Fibroblast of peridontal ligament (primary cell): ENCODE data around the gene YIF1A.
A peak's percentile ranks its signal among the peaks of the same experiment; 100 is the strongest.
"Not testable (repeated sequence)": the region's sequence is repeated elsewhere in the genome, so short reads cannot be mapped to it uniquely, and the experiment has no call there.

Source experiments
- DNase-seq: peaks from one replicate; pipeline ENCODE4 v3.0.0-alpha.2; 2010; ENCODE audit errors: extremely low read depth

The YIF1A gene

DNA sequence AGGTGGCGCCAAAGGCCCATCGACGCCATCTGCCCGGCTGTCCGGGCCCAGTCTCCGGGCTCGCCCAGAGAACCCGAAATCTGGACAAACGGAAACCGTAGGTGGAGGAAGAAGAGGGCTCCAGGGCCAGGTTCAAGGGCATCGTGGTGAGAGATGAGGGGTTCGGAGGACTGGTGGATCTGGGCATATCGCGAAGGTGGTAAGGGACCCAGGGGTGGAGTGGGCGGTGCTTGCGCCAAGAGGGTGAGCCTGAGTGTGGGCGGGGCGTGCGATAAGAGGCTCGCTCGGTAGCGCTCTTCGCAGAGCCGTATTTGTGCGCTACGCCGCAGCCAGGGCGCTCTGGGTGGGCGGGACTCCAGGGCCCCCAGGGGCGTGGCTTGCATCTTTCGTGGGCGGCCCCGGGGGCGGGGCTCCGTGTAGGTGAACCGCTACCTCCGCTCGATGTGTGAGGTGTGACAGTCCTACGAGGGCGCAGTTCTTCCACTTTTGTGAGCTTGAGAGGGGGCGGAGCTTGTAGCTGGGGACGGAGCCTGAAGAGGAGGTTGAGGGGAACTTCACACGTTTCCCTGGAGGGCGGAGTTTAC, 23.1 kb upstream of the YIF1A start:
- DNase-seq, result peak; percentile 87

DNA sequence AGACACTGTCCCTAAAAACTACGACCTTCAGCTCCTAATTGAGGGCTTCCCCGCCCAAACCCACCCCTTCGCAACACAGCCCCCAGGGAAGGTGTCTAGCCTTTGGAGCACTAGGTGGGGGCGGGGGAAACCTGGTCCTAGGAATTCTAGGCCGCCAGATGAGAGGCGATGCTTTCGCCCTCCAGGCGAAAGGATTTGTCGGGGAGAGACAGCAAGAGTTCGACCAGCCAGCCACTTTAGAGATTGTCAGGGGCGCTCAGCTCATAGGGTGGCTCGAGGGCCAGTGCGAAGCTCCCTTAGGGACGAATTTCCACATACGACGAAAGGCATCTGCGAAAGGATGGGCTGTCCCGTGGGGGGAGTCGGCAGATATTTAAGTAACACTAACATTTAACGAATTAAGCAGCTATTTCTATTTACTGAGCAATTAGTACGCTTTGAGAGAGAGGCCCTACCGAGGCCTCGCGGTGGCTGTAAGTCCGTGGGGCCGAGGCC, 22.6 kb upstream of the YIF1A start:
- DNase-seq, result no peak

- not testable (repeated sequence) for DNase-seq
Observed at GRCh38 chr11:66310803-66311440, 22.0 kb upstream of the YIF1A start.

GRCh38 chr11:66310324-66310723, 21.4 kb upstream of the YIF1A start:
- DNase-seq, result no peak

- DNase-seq, result no peak
Observed at GRCh38 chr11:66309475-66309874, 20.5 kb upstream of the YIF1A start.

DNA sequence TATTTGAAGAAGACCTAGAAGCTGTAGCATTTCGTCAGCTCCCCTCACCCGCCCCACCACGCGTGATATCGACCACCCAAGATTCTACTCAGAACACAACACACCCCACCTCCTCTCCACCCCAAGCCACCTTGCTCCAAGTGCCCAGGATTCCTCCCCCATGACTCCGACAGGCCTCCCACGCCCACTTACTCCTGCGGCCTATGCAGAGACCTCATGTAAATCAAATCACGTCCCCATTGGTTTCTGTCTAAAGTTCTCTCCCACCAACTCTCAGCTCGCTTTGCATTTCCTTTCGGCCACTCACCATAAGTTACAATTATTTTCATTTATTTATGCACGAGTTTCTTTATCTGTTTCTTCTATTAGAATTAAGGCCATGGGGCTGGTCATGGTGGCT, 13.7 kb upstream of the YIF1A start:
- no peak for DNase-seq

DNA sequence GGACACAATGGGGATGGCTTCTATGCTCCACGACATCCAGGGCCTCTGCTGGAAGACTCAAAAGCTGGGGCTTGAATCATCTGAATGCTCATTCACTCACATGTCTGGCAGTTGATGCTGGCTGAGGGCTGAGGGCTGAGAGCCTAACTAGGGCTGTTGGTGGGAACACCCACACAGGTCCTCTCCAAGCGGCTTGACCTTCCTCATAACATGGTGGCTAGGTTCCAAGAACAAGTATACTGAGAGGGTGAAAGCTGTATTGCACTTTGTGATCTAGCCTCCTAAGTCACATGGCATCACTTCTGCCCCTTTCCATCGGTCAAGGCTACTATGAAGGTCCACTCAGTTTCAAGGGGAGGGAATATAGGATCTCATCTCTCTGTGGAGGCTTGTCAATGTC, 10.2 kb upstream of the YIF1A start:
- no peak for DNase-seq

DNA sequence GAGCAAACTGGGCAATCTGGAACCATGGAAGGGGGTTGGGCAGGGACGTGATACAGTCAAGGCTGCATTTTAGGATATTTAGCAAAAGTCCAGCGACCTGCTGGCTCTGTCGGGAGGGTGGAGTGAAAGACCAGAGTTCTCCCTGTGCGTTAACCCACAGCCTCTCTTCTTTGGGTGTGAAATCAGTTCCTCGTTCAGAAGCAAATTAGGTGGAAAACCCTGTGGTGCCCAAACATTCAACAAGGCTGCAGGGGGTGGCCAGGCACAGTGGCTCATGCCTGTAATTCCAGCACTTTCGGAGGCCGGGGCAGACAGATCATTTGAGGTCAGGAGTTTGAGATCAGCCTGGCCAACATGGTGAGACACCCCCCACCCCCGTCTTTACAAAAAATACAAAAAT, 8.7 kb upstream of the YIF1A start:
- DNase-seq, result no peak

DNA sequence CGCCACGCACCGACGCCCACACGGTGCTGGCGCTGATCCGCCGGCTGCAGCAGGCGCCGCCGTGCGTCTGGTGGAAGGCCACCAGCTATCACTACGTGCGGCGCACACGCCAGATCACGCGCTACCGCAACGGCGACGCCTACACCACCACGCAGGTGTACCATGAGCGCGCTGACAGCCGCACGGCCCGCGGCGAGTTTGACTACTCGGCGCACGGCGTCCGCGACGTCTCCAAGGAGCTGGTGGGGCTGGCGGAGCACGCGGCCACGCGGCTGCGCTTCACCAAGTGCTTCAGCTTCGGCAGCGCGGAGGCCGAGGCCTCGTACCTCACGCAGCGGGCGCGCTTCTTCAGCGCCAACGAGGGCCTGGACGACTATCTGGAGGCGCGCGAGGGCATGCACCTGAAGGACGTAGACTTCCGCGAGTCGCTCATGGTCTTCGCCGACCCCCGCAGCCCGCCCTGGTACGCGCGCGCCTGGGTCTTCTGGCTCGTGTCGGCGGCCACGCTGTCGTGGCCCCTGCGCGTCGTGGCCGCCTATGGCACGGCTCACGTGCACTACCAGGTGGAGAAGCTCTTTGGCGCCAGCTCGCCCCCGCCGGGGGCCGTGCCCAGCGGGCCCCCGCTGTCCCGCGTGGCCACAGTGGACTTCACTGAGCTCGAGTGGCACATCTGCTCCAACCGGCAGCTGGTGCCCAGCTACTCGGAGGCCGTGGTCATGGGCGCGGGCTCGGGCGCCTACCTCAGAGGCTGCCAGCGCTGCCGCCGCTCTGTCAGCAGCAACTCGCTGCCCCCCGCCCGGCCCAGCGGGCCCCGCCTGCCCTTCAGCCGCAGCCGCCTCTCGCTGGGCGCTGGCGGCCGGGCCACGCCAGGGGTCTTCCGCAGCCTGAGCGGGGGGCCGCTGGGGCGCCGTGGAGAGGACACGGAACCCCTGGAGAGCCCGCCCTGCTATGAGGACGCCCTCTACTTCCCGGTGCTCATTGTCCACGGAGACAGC, 6.0 kb upstream of the YIF1A start:
- DNase-seq, result no peak

GRCh38 chr11:66293777-66294625, 5.1 kb upstream of the YIF1A start:
- no peak for DNase-seq

DNA sequence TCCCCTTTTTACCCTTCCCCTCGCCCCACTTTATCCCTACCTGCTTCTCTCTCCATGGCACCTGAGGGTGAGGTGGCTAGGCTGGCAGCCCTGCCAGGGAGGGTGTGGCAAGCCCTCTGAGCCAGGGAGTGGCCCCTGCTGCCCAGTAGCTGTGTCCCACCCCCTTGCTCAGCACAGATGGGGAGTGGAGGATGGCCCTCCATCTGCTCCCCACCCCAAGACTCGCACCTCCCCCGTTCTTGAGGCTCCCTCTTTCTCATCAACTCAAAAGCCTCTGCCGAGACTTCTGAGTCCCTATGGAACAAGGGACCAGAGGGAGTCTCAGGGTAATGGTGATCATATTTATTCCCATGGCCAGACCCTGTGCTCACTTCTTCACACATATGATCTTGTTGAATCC, 4.4 kb upstream of the YIF1A start:
- DNase-seq, result no peak

- no peak for DNase-seq
Observed at GRCh38 chr11:66292543-66293332, 3.8 kb upstream of the YIF1A start.

DNA sequence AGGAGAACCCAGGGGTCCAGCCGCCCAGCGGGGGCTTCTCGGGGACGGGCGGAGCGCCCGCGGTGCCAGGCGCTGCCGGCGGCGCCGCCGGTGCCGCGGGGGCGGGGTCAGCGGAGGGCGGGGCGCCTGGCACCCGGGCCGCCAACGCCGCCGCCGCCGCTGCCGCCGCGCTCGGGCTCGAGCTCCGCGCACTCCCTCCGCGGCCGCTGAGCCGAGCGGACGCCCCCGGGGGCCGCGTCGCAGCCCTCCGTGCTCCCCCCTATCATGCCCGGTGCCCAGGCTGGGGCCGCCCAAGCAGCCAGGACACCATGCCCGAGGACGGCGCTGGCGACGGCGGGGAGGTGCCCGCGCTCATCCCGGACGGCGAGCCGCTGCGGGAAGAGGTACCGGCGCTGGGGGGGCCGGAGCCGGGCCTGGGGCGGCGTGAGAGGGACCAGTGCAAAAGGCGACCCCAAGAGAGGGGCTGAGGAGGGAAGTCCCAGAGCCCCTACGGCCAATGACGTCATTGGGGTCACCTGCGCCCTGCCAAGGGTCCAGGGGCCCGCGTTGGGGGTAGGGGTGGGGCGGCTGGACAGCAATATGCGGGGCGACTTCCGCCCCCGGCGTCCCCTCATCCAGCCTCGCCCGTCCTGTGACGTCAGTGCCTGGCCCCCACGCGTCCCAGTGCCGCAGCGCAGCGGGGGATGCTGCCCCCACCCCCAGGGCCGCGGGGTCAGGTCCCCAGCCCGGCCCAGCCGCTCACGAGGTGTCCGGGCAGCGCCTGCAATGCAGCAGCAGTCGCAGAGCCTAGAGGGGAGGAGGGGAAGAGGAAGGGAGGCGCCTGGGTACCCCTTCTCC, 3.0 kb upstream of the YIF1A start, which contains the start of gene TMEM151A:
TSS of gene TMEM151A (plus strand) at position 189 of the 837 bp plus-strand sequence. CDS start at position 309, 120 bp downstream.
- DNase-seq, result no peak

- DNase-seq, result no peak
Observed at GRCh38 chr11:66291303-66291705, 2.4 kb upstream of the YIF1A start.

- no peak for DNase-seq
Observed at GRCh38 chr11:66290330-66290621, 1.3 kb upstream of the YIF1A start.

- DNase-seq, result no peak
Observed at GRCh38 chr11:66289548-66290329, 796 bp upstream of the YIF1A start.

DNA sequence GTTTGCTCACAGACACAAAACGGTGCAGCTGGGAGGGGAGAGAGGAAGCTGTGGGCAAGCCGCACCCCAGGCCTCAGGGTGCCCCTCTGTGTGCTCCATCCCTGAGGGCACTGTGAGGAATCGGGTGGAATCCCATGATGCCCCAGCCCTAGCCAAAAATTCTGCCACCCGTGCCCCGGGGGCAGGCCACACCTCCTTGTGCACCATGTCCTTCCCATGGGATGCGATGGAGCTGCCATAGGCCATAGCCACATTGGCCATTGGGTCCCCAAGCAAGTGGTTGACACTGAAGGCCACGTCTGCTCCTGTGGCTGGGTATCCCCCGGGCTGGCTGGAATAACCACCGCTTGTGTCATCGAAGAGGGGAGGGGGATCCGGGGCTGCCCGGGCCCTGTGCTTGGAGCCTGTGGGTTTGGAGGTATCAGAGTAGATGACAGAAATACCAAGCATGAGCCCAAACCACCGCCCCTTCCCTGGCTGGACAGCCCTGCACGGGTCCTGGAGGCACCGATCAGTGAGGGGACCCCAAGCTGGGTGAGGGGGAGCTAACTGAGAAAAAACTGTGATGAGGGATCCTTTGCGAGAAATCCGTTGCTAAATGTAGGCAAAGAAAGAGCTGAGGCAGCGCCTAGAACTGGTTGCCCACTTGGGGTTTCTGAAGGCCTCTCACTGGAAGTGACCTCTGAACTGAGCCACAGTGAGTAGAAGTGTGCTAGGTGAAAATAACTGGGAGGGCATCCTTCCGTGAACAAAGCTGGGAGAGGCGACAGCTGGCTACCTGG, 863 bp downstream of the YIF1A start:
- DNase-seq, result no peak

DNA sequence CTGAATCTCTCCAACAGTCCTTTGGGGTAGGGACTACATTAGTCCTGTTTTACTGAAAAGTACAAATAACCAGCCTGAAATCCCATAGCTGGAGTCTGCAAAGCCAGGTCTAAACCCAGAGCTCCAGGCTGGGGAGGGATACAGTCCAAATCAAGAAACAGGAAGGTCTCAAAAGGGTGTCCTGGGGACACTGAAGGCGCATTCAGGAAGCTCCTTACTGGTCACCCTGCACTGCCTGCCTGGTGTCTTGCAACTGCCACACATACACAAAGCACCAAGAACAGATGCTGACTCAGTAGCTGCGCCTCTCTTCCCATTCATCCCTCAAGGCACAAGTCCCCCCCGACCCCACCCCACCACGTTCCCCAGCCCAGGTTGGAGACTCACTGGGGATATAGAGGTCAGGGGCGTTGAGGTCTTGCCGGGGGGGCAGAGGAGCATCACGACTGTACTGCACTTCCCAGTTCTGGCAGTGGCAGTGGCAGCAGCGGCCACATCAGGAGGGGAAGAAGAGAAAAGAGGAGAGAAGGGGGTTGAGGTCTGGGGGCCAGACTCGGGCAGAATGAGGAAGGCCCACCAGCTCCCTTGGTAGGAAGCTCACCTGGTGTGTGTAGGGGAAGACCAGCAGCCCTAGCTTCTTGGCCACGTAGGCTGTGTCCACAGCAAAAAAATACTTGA, 1.6 kb downstream of the YIF1A start:
- DNase-seq, result no peak
